ENCODE data around the gene FBXO41. TPM values are rescaled to one million over a fixed set of nuclear protein-coding genes. Genes with fewer than 3 reads are reported as not detected.

The FBXO41 gene
- total and polyA plus RNA-seq, 9 of the 15 experiments (the other 6 are each of a cell fraction or from before 2014, with no cell fraction given), result 0.21 to 8.2 (median 3.5) TPM

GRCh38 chr2:73238976-73239375 is 45.3 kb downstream of the FBXO41 start:
- intact Hi-C loops (cut with micrococcal nuclease) (no loop called here), in situ Hi-C loops (cut with MboI) (no loop called here)
- no peaks in the 10 kb centered on the region for H3K27me3 ChIP-seq (ENCODE audit: control insufficient read depth in 2 of 2, insufficient read depth in 2 of 2, low read length in 2 of 2)
- H4K20me1 ChIP-seq (replicated peaks; ENCODE audit: control insufficient read depth, insufficient read depth, low read length), result peaks cover 55% of the 10 kb centered on the region
- DNase-seq (ENCODE audit: extremely low read depth in 1 of 4, low spot score in 3 of 4), result no peak
- no peak for TF ChIP-seq HMGXB4 (CRISPR knock-in tag; IDR thresholded peaks at IDR 0.05)
- H3K9ac ChIP-seq (ENCODE audit: insufficient read depth in 1 of 2, low read depth in 2 of 2, low read length in 2 of 2), result no peak overlapping the region
- no peak overlapping the region for H3K27ac ChIP-seq (ENCODE audit: extremely low read depth, low read depth, low read length)
- BruUV-seq (replicated peaks), result no TSS peak
- no peak for ATAC-seq
- peaks cover 84% of the 10 kb centered on the region for H3K36me3 ChIP-seq (ENCODE audit: control insufficient read depth, insufficient read depth, low read length)
- WGBS (ENCODE audit: insufficient coverage, low coverage, missing lambda C conversion rate), result 100% methylated on average over 1 of the region's 1 CpG
- no peak overlapping the region for H2AFZ ChIP-seq (ENCODE audit: low read depth, low read length)
- peaks cover 90% of the 10 kb centered on the region for H3K79me2 ChIP-seq (ENCODE audit: control insufficient read depth, insufficient read depth, low read length)
- H3K9me3 ChIP-seq (replicated peaks; ENCODE audit: control insufficient read depth, insufficient read depth, low read depth, low read length), result no peaks in the 10 kb centered on the region
- peaks cover 11% of the 10 kb centered on the region for H3K9me1 ChIP-seq (ENCODE audit: control insufficient read depth, insufficient read depth, low read length)
- no peak for FAIRE-seq
- POLR2A ChIA-PET, result interaction anchor here (0.7 to 1.4 kb wide), 5 partner anchors 8 to 307 kb away, joined by 3 to 6 read pairs (median 4); no protein-coding TSS in a partner anchor
- no peak overlapping the region for H3K4me2 ChIP-seq (ENCODE audit: insufficient read depth, low read length)
- H3K4me1 ChIP-seq (replicated peaks in 1 of 2; ENCODE audit: control insufficient read depth in 2 of 2, insufficient read depth in 2 of 2, low read length in 2 of 2), result peaks cover 2 to 25% of the 10 kb centered on the region in 2 experiments; a peak in 3 of 5 replicates
- CTCF ChIA-PET (ENCODE audit: low intra/inter-chr PET ratio), result no interaction called here
- H3K4me3 ChIP-seq, result no peak overlapping the region

- Histone ChIP-seq H3K79me2 (ENCODE audit: control insufficient read depth, insufficient read depth, low read length) (peaks cover 88% of the 10 kb centered on the region), H3K27ac (ENCODE audit: extremely low read depth, low read depth, low read length) (no peak overlapping the region), H3K27me3 (ENCODE audit: control insufficient read depth in 2 of 2, insufficient read depth in 2 of 2, low read length in 2 of 2) (no peaks in the 10 kb centered on the region), H2AFZ (ENCODE audit: low read depth, low read length) (no peak overlapping the region), H4K20me1 (replicated peaks; ENCODE audit: control insufficient read depth, insufficient read depth, low read length) (peaks cover 49% of the 10 kb centered on the region), H3K9me3 (replicated peaks; ENCODE audit: control insufficient read depth, insufficient read depth, low read depth, low read length) (no peaks in the 10 kb centered on the region), H3K4me1 (replicated peaks in 1 of 2; ENCODE audit: control insufficient read depth in 2 of 2, insufficient read depth in 2 of 2, low read length in 2 of 2) (peaks cover 9 to 20% of the 10 kb centered on the region in 2 experiments; a peak in 3 of 5 replicates), H3K9ac (ENCODE audit: insufficient read depth in 1 of 2, low read depth in 2 of 2, low read length in 2 of 2) (no peak overlapping the region), H3K9me1 (ENCODE audit: control insufficient read depth, insufficient read depth, low read length) (peaks cover 11% of the 10 kb centered on the region), H3K36me3 (ENCODE audit: control insufficient read depth, insufficient read depth, low read length) (peaks cover 77% of the 10 kb centered on the region), H3K4me2 (ENCODE audit: insufficient read depth, low read length) (no peak overlapping the region), H3K4me3 (no peak overlapping the region)
- in situ Hi-C loops (cut with MboI) (no loop called here), intact Hi-C loops (cut with micrococcal nuclease) (no loop called here)
- ChIA-PET POLR2A (interaction anchor here (0.7 to 3.6 kb wide), 6 partner anchors 9 to 308 kb away, joined by 3 to 14 read pairs (median 4); no protein-coding TSS in a partner anchor), CTCF (ENCODE audit: low intra/inter-chr PET ratio) (no interaction called here)
- DNase-seq (ENCODE audit: extremely low read depth in 1 of 4, low spot score in 3 of 4) (no peak), ATAC-seq (no peak), FAIRE-seq (no peak)
- no TSS peak for BruUV-seq (replicated peaks)
- TF ChIP-seq IRF2 (CRISPR knock-in tag; IDR thresholded peaks at IDR 0.05), result no peak
- no peak for TF ChIP-seq CEBPB (tag; IDR thresholded peaks at IDR 0.05)
- no peak for TF ChIP-seq NUFIP1 (IDR thresholded peaks at IDR 0.05; ENCODE audit: partially characterized antibody)
- no peak for TF ChIP-seq MLLT1 (IDR thresholded peaks at IDR 0.05)
- TF ChIP-seq MEF2D (tag; conservative IDR thresholded peaks at IDR 0.05; ENCODE audit: low read depth), result no peak
- TF ChIP-seq CHCHD3 (CRISPR knock-in tag; IDR thresholded peaks at IDR 0.05), result no peak
- TF ChIP-seq CBX1 (IDR thresholded peaks at IDR 0.05; ENCODE audit: low read depth), result no peak
- no peak for TF ChIP-seq TOE1 (IDR thresholded peaks at IDR 0.05; ENCODE audit: borderline replicate concordance)
- no peak for TF ChIP-seq TOE1 (CRISPR knock-in tag; IDR thresholded peaks at IDR 0.05; ENCODE audit: borderline replicate concordance, low read depth)
- TF ChIP-seq POLR2A (conservative IDR thresholded peaks at IDR 0.05), result no peak
- no peak for TF ChIP-seq NR2F6 (CRISPR knock-in tag; IDR thresholded peaks at IDR 0.05)
- 74% methylated on average over 3 of the region's 3 CpGs for WGBS (ENCODE audit: insufficient coverage, low coverage, missing lambda C conversion rate)
Observed at GRCh38 chr2:73238149-73238548, 46.1 kb downstream of the FBXO41 start.
